HepG2 (cell line): Measurements from ENCODE around the gene NFAT5. TPM values are rescaled to one million over a fixed set of nuclear protein-coding genes. Genes with fewer than 3 reads are reported as not detected.
A peak's percentile ranks its signal among the peaks of the same experiment; 100 is the strongest.

ENCODE experiments used
- ATAC-seq: fragments of 200-7000 bp; cut with Tn5 transposase; 3 replicates; pipeline ENCODE4 v1.9.1; 2020; ENCODE audit warnings: mild to moderate bottlenecking, moderate library complexity
- BruUV-seq: library from RNA; stranded (reverse); fragments of 400-500 nt; replicated peaks from 2 replicates; lab custom pipeline; 2021; lab: Mats Ljungman, UMichigan
- CTCF ChIA-PET: fragments of 300-600 bp; formaldehyde crosslinking; extraction: SDS; loops from one replicate; lab custom pipeline; 2021; ENCODE audit warnings: low total read pairs, inconsistent platforms, low intra/inter-chr PET ratio; lab: Yijun Ruan, JAX
- POLR2A ChIA-PET: fragments of 350-600 bp; sonication (Branson Sonifier 250); formaldehyde crosslinking; loops from one replicate; lab custom pipeline; 2020; ENCODE audit warnings: antibody characterized with exemption, inconsistent platforms; lab: Yijun Ruan, JAX
- DNase-seq: peaks from one replicate; pipeline ENCODE4 v3.0.0-alpha.2; 2015; ENCODE audit warnings: low spot score
- FAIRE-seq: peaks from 3 replicates; lab custom pipeline; 2011; peaks lifted over from hg19 to GRCh38; lab: Jason Lieb, UNC
- H2AFZ ChIP-seq: one replicate; pipeline ENCODE4 v1.6.1; 2011; ENCODE audit warnings: low read length, inconsistent platforms
- H3K27ac ChIP-seq: fragments of 300-600 bp; 3 replicates; pipeline ENCODE4 v1.8.0; 2011; ENCODE audit warnings: mixed run types, mild to moderate bottlenecking, mixed read lengths, low read length, inconsistent platforms; ENCODE audit not compliant: insufficient read depth; ENCODE audit errors: extremely low read length
- H3K27me3 ChIP-seq, 2 experiments: fragments of 200-600 bp in 1 of 2; 2 replicates in 1 of 2; 3 replicates in 1 of 2; pipeline versions ENCODE4 v1.6.0 to v1.8.0; 2011; ENCODE audit warnings: low read length in 2 of 2, mild to moderate bottlenecking in 2 of 2, moderate library complexity in 2 of 2, inconsistent platforms in 1 of 2; ENCODE audit not compliant: insufficient read depth in 2 of 2, control insufficient read depth in 1 of 2
- H3K36me3 ChIP-seq, 2 experiments: fragments of 200-600 bp in 1 of 2; replicated peaks in 1 of 2; 2 replicates in 1 of 2; 3 replicates in 1 of 2; pipeline versions ENCODE4 v1.5.1 to v1.8.0; 2011; ENCODE audit warnings: low read length in 2 of 2, inconsistent platforms in 1 of 2; ENCODE audit not compliant: insufficient read depth in 2 of 2, control insufficient read depth in 1 of 2
- H3K4me1 ChIP-seq: 2 replicates; pipeline ENCODE4 v1.5.1; 2012; ENCODE audit warnings: low read length, inconsistent platforms; ENCODE audit not compliant: insufficient read depth
- H3K4me2 ChIP-seq: 2 replicates; pipeline ENCODE4 v1.6.0; 2011; ENCODE audit warnings: low read depth, low read length, inconsistent platforms
- H3K4me3 ChIP-seq, 3 experiments: fragments of 200-600 bp in 1 of 3; sonication (generic), shearing (Covaris generic) in 1 of 3; replicated peaks in 1 of 3; 2 replicates each; pipeline ENCODE4 v1.5.1; 2011 to 2016; ENCODE audit warnings: low read length in 3 of 3, inconsistent platforms in 2 of 3, low read depth in 2 of 3, mild to moderate bottlenecking in 2 of 3, control low read depth in 1 of 3, mixed read lengths in 1 of 3; ENCODE audit not compliant: insufficient read depth in 1 of 3
- H3K79me2 ChIP-seq: one replicate; pipeline ENCODE4 v1.6.1; 2011; ENCODE audit warnings: low read length, inconsistent platforms; ENCODE audit not compliant: insufficient read depth
- H3K9ac ChIP-seq: 2 replicates; pipeline ENCODE4 v1.6.0; 2011; ENCODE audit warnings: mild to moderate bottlenecking, low read depth, low read length, inconsistent platforms; ENCODE audit not compliant: insufficient read depth
- H3K9me3 ChIP-seq: 2 replicates; pipeline ENCODE4 v1.5.1; 2012; ENCODE audit warnings: mild to moderate bottlenecking, low read length
- H4K20me1 ChIP-seq: 2 replicates; pipeline ENCODE4 v1.6.0; 2011; ENCODE audit warnings: inconsistent platforms, mild to moderate bottlenecking, low read length, moderate library complexity; ENCODE audit not compliant: insufficient read depth
- DDIT3 ChIP-seq: sonication (generic); formaldehyde crosslinking; IDR thresholded peaks from 2 replicates; pipeline ENCODE4 v1.4.0; 2020; ENCODE audit warnings: mild to moderate bottlenecking, missing genetic modification reagents
- DR1 ChIP-seq: sonication (generic); formaldehyde crosslinking; IDR thresholded peaks from 2 replicates; pipeline ENCODE4 v1.8.0; 2021; ENCODE audit warnings: mild to moderate bottlenecking, missing genetic modification reagents, inconsistent platforms
- ETS1 ChIP-seq: sonication (generic); formaldehyde crosslinking; IDR thresholded peaks from 2 replicates; pipeline ENCODE4 v1.4.0; 2020; ENCODE audit warnings: missing genetic modification reagents
- FOXK1 ChIP-seq: sonication (generic); formaldehyde crosslinking; IDR thresholded peaks from 2 replicates; pipeline ENCODE4 v1.4.0; 2020; ENCODE audit warnings: low read depth, missing genetic modification reagents, borderline replicate concordance
- MAFF ChIP-seq: IDR thresholded peaks from 2 replicates; pipeline ENCODE4 v1.6.1; 2011; ENCODE audit warnings: low read depth, low read length, improper control_type of control experiment
- MBD4 ChIP-seq: IDR thresholded peaks from 2 replicates; pipeline ENCODE4 v1.6.1; 2012; ENCODE audit warnings: low read length, inconsistent platforms, borderline replicate concordance
- NR3C1 ChIP-seq: sonication (generic); formaldehyde crosslinking; IDR thresholded peaks from 2 replicates; pipeline ENCODE4 v1.4.0; 2020; ENCODE audit warnings: missing genetic modification reagents
- PRMT3 ChIP-seq: sonication (generic); formaldehyde crosslinking; IDR thresholded peaks from 2 replicates; pipeline ENCODE4 v1.8.1; 2022; ENCODE audit warnings: low read depth, mild to moderate bottlenecking, moderate library complexity, missing genetic modification reagents, borderline replicate concordance
- TAF15 ChIP-seq: fragments of 200-400 bp; formaldehyde crosslinking; IDR thresholded peaks from one replicate; pipeline ENCODE4 v1.6.1; 2018; ENCODE audit warnings: mild to moderate bottlenecking, low read depth, low read length; ENCODE audit not compliant: poor library complexity, severe bottlenecking
- THAP9 ChIP-seq: sonication (generic); formaldehyde crosslinking; IDR thresholded peaks from 2 replicates; pipeline ENCODE4; 2020; ENCODE audit warnings: missing genetic modification reagents, mild to moderate bottlenecking, borderline replicate concordance
- XRCC5 ChIP-seq: fragments of 200-400 bp; formaldehyde crosslinking; optimal IDR thresholded peaks from 2 replicates; pipeline ENCODE3; 2017; ENCODE audit warnings: mild to moderate bottlenecking, low read length
- ZBTB26 ChIP-seq: IDR thresholded peaks from 2 replicates; pipeline ENCODE4 v1.6.1; 2016; ENCODE audit warnings: missing compliant biosample characterization, missing genetic modification reagents, borderline replicate concordance
- ZBTB46 ChIP-seq: sonication (generic); formaldehyde crosslinking; IDR thresholded peaks from 2 replicates; pipeline ENCODE4 v1.4.0; 2020; ENCODE audit warnings: mild to moderate bottlenecking, missing genetic modification reagents, borderline replicate concordance
- ZNF558 ChIP-seq: sonication (generic); formaldehyde crosslinking; IDR thresholded peaks from 2 replicates; pipeline ENCODE4 v1.9.0; 2022; ENCODE audit warnings: mild to moderate bottlenecking, missing genetic modification reagents, borderline replicate concordance
- ZNF747 ChIP-seq: sonication (generic); formaldehyde crosslinking; IDR thresholded peaks from 2 replicates; pipeline ENCODE4 v1.8.1; 2023; ENCODE audit warnings: missing genetic modification reagents, mild to moderate bottlenecking, borderline replicate concordance
- WGBS: methylation state at CpG from one replicate; pipeline ENCODE4 v1.1.6; 2017; ENCODE audit warnings: low lambda C conversion rate; 5-methylcytosine and 5-hydroxymethylcytosine counted together
- in situ Hi-C: cut with HindIII; loops from 2 replicates; pipeline ENCODE4 v1.10.0; 2017; ENCODE audit warnings: low pct_unique_long_range_greater_than_20kb; ENCODE audit not compliant: extremely low pct_ligation_motif_present
- intact Hi-C: fragments of 100-400 bp; cut with micrococcal nuclease; formaldehyde crosslinking; loops from one replicate; pipeline ENCODE4 v1.10.0; 2022; ENCODE audit not compliant: unreplicated experiment
- polyA plus RNA-seq, 8 experiments: library from polyadenylated mRNA; depleted of rRNA in 3 of 8; stranded (reverse) in 7 of 8; unstranded in 1 of 8; fragments of >200 nt; fragmentation: Illumina TruSeq in 4 of 8; extraction: Trizol in 4 of 8; gene quantifications; 2 replicates each; pipeline versions ENCODE4 v1.2.1 to v1.2.3, GENCODE V29; 2011 to 2016; ENCODE audit warnings: low read depth in 4 of 8, missing spikeins in 1 of 8, mixed read lengths in 1 of 8; ENCODE audit not compliant: insufficient read depth in 1 of 8
- total RNA-seq, 5 experiments: library from RNA; depleted of rRNA; stranded (reverse); fragments of >200 nt; fragmentation: Illumina TruSeq; extraction: Trizol; gene quantifications; 2 replicates each; pipeline ENCODE4 v1.2.3, GENCODE V29; 2016; ENCODE audit warnings: low read depth in 1 of 5

The NFAT5 gene
- total and polyA plus RNA-seq, 2 of the 13 experiments (the other 11 are each of a cell fraction or from before 2014, with no cell fraction given): 20.5 to 54.3 TPM

- BruUV-seq: no TSS peak
- Histone ChIP-seq H3K27ac (peak within 1 kb of the TSS; percentile 87), H3K4me2 (peak within 1 kb of the TSS; percentile 97), H3K79me2 (peaks cover 54% of the 10 kb centered on the region), H3K4me1 (peaks cover 71% of the 10 kb centered on the region), H3K9ac (peak within 1 kb of the TSS; percentile 83), H3K9me3 (no peaks in the 10 kb centered on the region), H4K20me1 (no peaks in the 10 kb centered on the region), H2AFZ (no peak within 1 kb of the TSS), H3K4me3 (peak within 1 kb of the TSS; percentile 58 to 72 (median 72)), H3K36me3 (peaks cover 0 to 1% of the 10 kb centered on the region in 2 experiments; a peak in 2 of 5 replicates), H3K27me3 (no peaks in the 10 kb centered on the region)
- peak; percentile 54 for FAIRE-seq
- ChIA-PET CTCF (no interaction called here), POLR2A (interaction anchor here (0.6 to 10.0 kb wide), 15 partner anchors 9 to 395 kb away, joined by 3 to 211 read pairs (median 4); partner anchors contain the start of genes NOB1 and WWP2)
- peak; percentile 96 for DNase-seq
- intact Hi-C loops (loop anchor here (1.0 kb wide), 1 partner anchor 28 kb away; the partner anchor contains the start of gene NOB1), in situ Hi-C loops (no loop called here)
- ATAC-seq: peak; percentile 89
- WGBS: 41% methylated on average over 30 of the region's 31 CpGs
- TF ChIP-seq DR1: peak; percentile 98
- TF ChIP-seq XRCC5: peak; percentile 46
- TF ChIP-seq DDIT3: no peak
- TF ChIP-seq MAFF: peak; percentile 93
- TF ChIP-seq ZBTB46: no peak
- peak; percentile 10; the same call in 1 of the 2 replicates for TF ChIP-seq FOXK1 (CRISPR knock-in tag)
- peak; percentile 74; the same call in 1 of the 2 replicates for TF ChIP-seq ZBTB26 (CRISPR knock-in tag)
- TF ChIP-seq PRMT3: no peak
- TF ChIP-seq ZNF558 (CRISPR knock-in tag): peak; percentile 67; the same call in 1 of the 2 replicates
- peak; percentile 81 for TF ChIP-seq TAF15
- 0 out of 2 replicates have a peak, but pooled peaks have one; percentile 11 for TF ChIP-seq ZNF747 (CRISPR knock-in tag)
- TF ChIP-seq NR3C1 (CRISPR knock-in tag): no peak
- no peak; the same call in 1 of the 2 replicates for TF ChIP-seq THAP9 (CRISPR knock-in tag)
- peak; percentile 36; the same call in 1 of the 2 replicates for TF ChIP-seq ETS1
- no peak for TF ChIP-seq MBD4
Observed at GRCh38 chr16:69726313-69727060, 160.7 kb downstream of the NFAT5 start, which contains the start of gene NQO1. TSS of gene NQO1 (minus strand) at chr16:69726560. CDS start at chr16:69726439, 121 bp downstream.
